OCI-LY1 (cell line): Measurements from ENCODE around the gene CRISPLD2.
"Not testable (repeated sequence)": the region's sequence is repeated elsewhere in the genome, so short reads cannot be mapped to it uniquely, and the experiment has no call there.

Source experiments
- H2AFZ ChIP-seq: fragments of 200-600 bp; sonication (generic), shearing (Covaris generic); 2 replicates; pipeline ENCODE4 v1.6.0; 2014; ENCODE audit warnings: antibody characterized with exemption, mild to moderate bottlenecking, low read length
- H3F3A ChIP-seq: fragments of 200-600 bp; sonication (generic), shearing (Covaris generic); 2 replicates; pipeline ENCODE4 v1.6.0; 2014; ENCODE audit warnings: mild to moderate bottlenecking, antibody characterized with exemption, low read length, moderate library complexity; ENCODE audit not compliant: insufficient read depth
- H3K27ac ChIP-seq: fragments of 200-600 bp; sonication (generic); 2 replicates; pipeline ENCODE4 v1.5.1; 2014; ENCODE audit warnings: low read length, mixed run types, mild to moderate bottlenecking, low read depth; ENCODE audit not compliant: poor library complexity, severe bottlenecking
- H3K27me3 ChIP-seq: fragments of 200-600 bp; sonication (generic); 2 replicates; pipeline ENCODE4 v1.6.0; 2014; ENCODE audit warnings: antibody characterized with exemption, mild to moderate bottlenecking, low read length, moderate library complexity; ENCODE audit not compliant: insufficient read depth
- H3K36me3 ChIP-seq: fragments of 200-600 bp; sonication (generic); 2 replicates; pipeline ENCODE4 v1.6.1; 2014; ENCODE audit warnings: mild to moderate bottlenecking, antibody characterized with exemption, low read length, moderate library complexity, mixed read lengths; ENCODE audit not compliant: insufficient read depth
- H3K4me1 ChIP-seq: fragments of 200-600 bp; sonication (generic); 2 replicates; pipeline ENCODE4 v1.5.1; 2014; ENCODE audit warnings: mild to moderate bottlenecking, low read length, moderate library complexity; ENCODE audit not compliant: insufficient read depth, severe bottlenecking
- H3K4me2 ChIP-seq: fragments of 200-600 bp; sonication (generic), shearing (Covaris generic); 2 replicates; pipeline ENCODE4 v1.6.1; 2014; ENCODE audit warnings: low read length
- H3K4me3 ChIP-seq: fragments of 200-600 bp; sonication (generic); 2 replicates; pipeline ENCODE4 v1.5.1; 2014; ENCODE audit warnings: low read length, low read depth, mild to moderate bottlenecking, mixed read lengths; ENCODE audit not compliant: poor library complexity, severe bottlenecking
- H3K79me2 ChIP-seq: fragments of 200-600 bp; shearing (Covaris generic); 2 replicates; pipeline ENCODE4 v1.6.1; 2016; ENCODE audit warnings: mixed run types, low read length, mixed read lengths; ENCODE audit not compliant: insufficient read depth
- H3K9ac ChIP-seq: fragments of 200-600 bp; sonication (generic), shearing (Covaris generic); 2 replicates; pipeline ENCODE4 v1.6.1; 2014; ENCODE audit warnings: mild to moderate bottlenecking, low read length, mixed read lengths
- H3K9me2 ChIP-seq: fragments of 200-600 bp; sonication (generic), shearing (Covaris generic); 2 replicates; pipeline ENCODE4 v1.6.1; 2014; ENCODE audit warnings: low read depth, mild to moderate bottlenecking, low read length, mixed read lengths
- H3K9me3 ChIP-seq: fragments of 200-600 bp; shearing (Covaris generic); 2 replicates; pipeline ENCODE4 v1.6.1; 2014; ENCODE audit warnings: low read length, mixed read lengths
- H4K20me1 ChIP-seq: fragments of 200-600 bp; sonication (generic), shearing (Covaris generic); 2 replicates; pipeline ENCODE4 v1.6.0; 2016; ENCODE audit warnings: mild to moderate bottlenecking, low read length; ENCODE audit not compliant: insufficient read depth
- EZH2 ChIP-seq: fragments of 200-600 bp; sonication (generic), shearing (Covaris generic); IDR thresholded peaks from 2 replicates; pipeline ENCODE4 v1.8.0; 2017; ENCODE audit warnings: borderline replicate concordance, mixed run types, mild to moderate bottlenecking, antibody characterized with exemption, low read length, moderate library complexity, mixed read lengths
- TF ChIP-seq, protein P1 (sequence below): fragments of 200-600 bp; sonication (generic), shearing (Covaris generic); IDR thresholded peaks from 2 replicates; pipeline ENCODE4 v1.5.1; 2017; ENCODE audit warnings: mild to moderate bottlenecking, antibody characterized with exemption, low read length, moderate library complexity, mixed read lengths

The CRISPLD2 gene

DNA sequence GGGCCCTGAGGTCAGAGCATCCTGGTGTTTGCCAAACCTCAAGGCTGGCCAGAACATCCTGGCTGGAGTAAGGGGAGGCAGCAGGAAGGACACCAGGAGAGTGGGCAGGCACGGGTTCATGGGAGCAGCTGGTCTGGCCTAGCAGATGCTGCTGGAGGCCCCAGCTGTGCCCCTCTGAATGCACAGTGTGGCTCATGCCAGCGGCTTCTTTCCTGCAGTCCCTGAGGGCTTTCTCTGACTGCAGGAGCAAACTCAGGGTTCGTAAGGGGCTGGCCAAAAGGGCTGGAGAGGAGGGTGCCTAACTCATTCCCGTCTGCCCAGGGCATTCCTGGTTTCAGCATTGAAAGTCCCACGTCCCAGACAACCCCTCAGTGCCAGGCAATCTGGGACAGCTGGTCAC lies 112.9 kb downstream of the CRISPLD2 start:
- no peaks in the 10 kb centered on the region for H4K20me1 ChIP-seq
- H3K9me3 ChIP-seq, result no peaks in the 10 kb centered on the region
- no peaks in the 10 kb centered on the region for H3K36me3 ChIP-seq
- peaks cover 4% of the 10 kb centered on the region; the same call in 1 of the 2 replicates for H3K27me3 ChIP-seq
- H3K4me1 ChIP-seq, result no peaks in the 10 kb centered on the region
- H3K4me3 ChIP-seq, result no peak overlapping the region
- H3K79me2 ChIP-seq, result no peaks in the 10 kb centered on the region
- no peaks in the 10 kb centered on the region for H3K9me2 ChIP-seq
- H3K27ac ChIP-seq, result no peak overlapping the region
- TF ChIP-seq EZH2, result no peak
- TF ChIP-seq, protein P1, sequence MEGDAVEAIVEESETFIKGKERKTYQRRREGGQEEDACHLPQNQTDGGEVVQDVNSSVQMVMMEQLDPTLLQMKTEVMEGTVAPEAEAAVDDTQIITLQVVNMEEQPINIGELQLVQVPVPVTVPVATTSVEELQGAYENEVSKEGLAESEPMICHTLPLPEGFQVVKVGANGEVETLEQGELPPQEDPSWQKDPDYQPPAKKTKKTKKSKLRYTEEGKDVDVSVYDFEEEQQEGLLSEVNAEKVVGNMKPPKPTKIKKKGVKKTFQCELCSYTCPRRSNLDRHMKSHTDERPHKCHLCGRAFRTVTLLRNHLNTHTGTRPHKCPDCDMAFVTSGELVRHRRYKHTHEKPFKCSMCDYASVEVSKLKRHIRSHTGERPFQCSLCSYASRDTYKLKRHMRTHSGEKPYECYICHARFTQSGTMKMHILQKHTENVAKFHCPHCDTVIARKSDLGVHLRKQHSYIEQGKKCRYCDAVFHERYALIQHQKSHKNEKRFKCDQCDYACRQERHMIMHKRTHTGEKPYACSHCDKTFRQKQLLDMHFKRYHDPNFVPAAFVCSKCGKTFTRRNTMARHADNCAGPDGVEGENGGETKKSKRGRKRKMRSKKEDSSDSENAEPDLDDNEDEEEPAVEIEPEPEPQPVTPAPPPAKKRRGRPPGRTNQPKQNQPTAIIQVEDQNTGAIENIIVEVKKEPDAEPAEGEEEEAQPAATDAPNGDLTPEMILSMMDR, result no peak
- H3F3A ChIP-seq, result no peaks in the 10 kb centered on the region
- H3K4me2 ChIP-seq, result no peak overlapping the region
- no peak overlapping the region for H3K9ac ChIP-seq
- H2AFZ ChIP-seq, result no peak overlapping the region

DNA sequence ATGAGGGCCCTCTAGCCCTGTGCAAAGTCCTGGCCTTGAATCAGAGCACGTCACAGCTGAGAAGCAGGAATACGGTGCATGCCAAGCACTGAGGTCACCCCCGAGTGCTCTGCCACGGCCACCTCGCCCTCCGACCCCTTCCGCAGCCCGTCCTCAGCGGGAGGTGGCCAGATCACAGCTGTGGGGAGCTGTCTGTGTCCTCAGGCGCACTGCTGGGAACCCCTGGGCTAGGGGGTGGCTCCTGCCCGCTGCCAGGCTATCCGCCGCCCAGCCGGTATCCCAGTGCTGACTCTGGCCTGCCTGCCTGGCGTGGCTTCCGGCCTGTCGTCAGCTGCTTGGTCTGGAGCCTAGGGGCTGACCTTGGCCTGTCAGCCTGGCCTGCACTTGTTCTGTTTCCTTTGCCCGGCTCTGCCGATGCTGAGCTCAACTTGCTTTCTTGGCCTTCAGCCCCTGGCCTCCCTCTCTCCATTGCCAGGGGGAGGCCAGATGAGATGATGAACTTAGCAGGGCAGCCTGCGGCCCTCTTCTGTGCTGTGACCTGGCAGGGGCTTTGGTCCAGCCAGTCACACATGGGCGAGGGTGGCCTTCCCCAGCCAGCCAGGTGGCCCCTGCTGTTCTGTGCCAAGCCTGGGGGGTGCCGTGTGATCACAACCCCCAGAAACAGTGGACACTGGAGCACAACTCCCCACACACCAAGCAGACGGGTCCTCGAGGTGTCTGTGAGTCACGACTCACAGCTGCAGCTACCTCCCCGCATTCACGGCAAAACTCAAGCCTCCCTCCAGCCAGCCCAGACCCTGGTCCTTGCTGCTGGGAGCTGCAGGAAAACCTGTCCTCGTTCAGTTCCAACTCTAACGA lies 114.2 kb downstream of the CRISPLD2 start:
- H3K4me2 ChIP-seq, result no peak overlapping the region

GRCh38 chr16:84937196-84938005 lies 117.6 kb downstream of the CRISPLD2 start:
- TF ChIP-seq EZH2, result no peak

More for the DNA sequence above, 114.2 kb downstream of the CRISPLD2 start:
- Histone ChIP-seq H3K9me3 (no peaks in the 10 kb centered on the region), H4K20me1 (no peaks in the 10 kb centered on the region), H3K4me1 (no peaks in the 10 kb centered on the region), H2AFZ (no peak overlapping the region), H3F3A (no peaks in the 10 kb centered on the region), H3K79me2 (no peaks in the 10 kb centered on the region), H3K27me3 (peaks cover 4% of the 10 kb centered on the region; the same call in 1 of the 2 replicates), H3K36me3 (no peaks in the 10 kb centered on the region), H3K9me2 (no peaks in the 10 kb centered on the region), H3K9ac (no peak overlapping the region), H3K27ac (no peak overlapping the region), H3K4me3 (no peak overlapping the region)
- TF ChIP-seq, protein P1, result no peak
- no peak for TF ChIP-seq EZH2

GRCh38 chr16:84938616-84939015 lies 118.8 kb downstream of the CRISPLD2 start:
- H2AFZ ChIP-seq, H3K4me2 ChIP-seq, H3K27ac ChIP-seq, H3K27me3 ChIP-seq, H3K9me3 ChIP-seq, H3K36me3 ChIP-seq, H3K4me3 ChIP-seq, H3F3A ChIP-seq, H4K20me1 ChIP-seq, H3K79me2 ChIP-seq, H3K4me1 ChIP-seq, H3K9me2 ChIP-seq, H3K9ac ChIP-seq: not testable (repeated sequence)

More at GRCh38 chr16:84937196-84938005, 117.6 kb downstream of the CRISPLD2 start:
- no peaks in the 10 kb centered on the region for H3K9me3 ChIP-seq
- H3F3A ChIP-seq, result no peaks in the 10 kb centered on the region
- no peak overlapping the region for H3K4me2 ChIP-seq
- H2AFZ ChIP-seq, result no peak overlapping the region
- H3K9ac ChIP-seq, result no peak overlapping the region
- H3K4me3 ChIP-seq, result no peak overlapping the region
- no peaks in the 10 kb centered on the region for H3K36me3 ChIP-seq
- H3K27ac ChIP-seq, result no peak overlapping the region
- H4K20me1 ChIP-seq, result no peaks in the 10 kb centered on the region
- H3K9me2 ChIP-seq, result no peaks in the 10 kb centered on the region
- H3K4me1 ChIP-seq, result no peaks in the 10 kb centered on the region
- H3K27me3 ChIP-seq, result peaks cover 8% of the 10 kb centered on the region
- no peaks in the 10 kb centered on the region for H3K79me2 ChIP-seq
